ENCODE measurements around the gene CCDC138. TPM values are rescaled to one million over a fixed set of nuclear protein-coding genes. Genes with fewer than 3 reads are reported as not detected.
A peak's percentile ranks its signal among the peaks of the same experiment; 100 is the strongest.

CCDC138 gene
- total and polyA plus RNA-seq, 2 of the 13 experiments (the other 11 are each of a cell fraction or from before 2014, with no cell fraction given) = 5.6 to 32.5 TPM

DNA sequence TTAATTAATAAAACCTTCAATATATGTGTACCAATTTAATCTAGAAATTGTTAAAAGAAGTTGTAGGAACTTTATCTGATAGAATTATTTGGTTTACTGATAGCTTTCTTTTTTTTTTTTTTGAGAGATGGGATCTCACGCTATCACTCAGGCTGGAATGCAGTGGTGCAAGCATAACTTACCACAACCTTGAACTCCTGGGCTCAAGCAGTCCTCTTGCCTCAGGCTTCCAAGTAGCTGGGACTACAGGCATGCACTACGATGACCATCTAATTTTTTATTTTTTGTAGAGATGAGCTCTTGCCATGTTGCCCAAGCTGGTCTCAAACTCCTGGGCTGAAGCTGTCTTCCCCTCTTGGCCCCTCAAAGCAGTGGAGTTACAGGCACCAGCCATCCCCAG lies 66.8 kb downstream of the CCDC138 start:
- ChIA-PET POLR2A (no interaction called here), CTCF (ENCODE audit: low intra/inter-chr PET ratio, low total read pairs) (no interaction called here)
- no peak for TF ChIP-seq ZNF224 (CRISPR knock-in tag; IDR thresholded peaks at IDR 0.05)
- TF ChIP-seq ARID5B (CRISPR knock-in tag; IDR thresholded peaks at IDR 0.05) = 0 out of 2 replicates have a peak, but pooled peaks have one; percentile 12
- no peak for TF ChIP-seq GATAD2A (CRISPR knock-in tag; IDR thresholded peaks at IDR 0.05)
- TF ChIP-seq TIGD3 (CRISPR knock-in tag; IDR thresholded peaks at IDR 0.05; ENCODE audit: borderline replicate concordance) = no peak
- TF ChIP-seq ZBTB2 (CRISPR knock-in tag; IDR thresholded peaks at IDR 0.05; ENCODE audit: low read depth) = no peak
- TF ChIP-seq PRDM10 (CRISPR knock-in tag; IDR thresholded peaks at IDR 0.05; ENCODE audit: low read depth) = no peak
- TF ChIP-seq ZNF496 (CRISPR knock-in tag; IDR thresholded peaks at IDR 0.05; ENCODE audit: insufficient replicate concordance) = no peak
- TF ChIP-seq TEAD3 (CRISPR knock-in tag; optimal IDR thresholded peaks at IDR 0.05; ENCODE audit: borderline replicate concordance) = peak; percentile 50
- no peak for TF ChIP-seq HNF4A (CRISPR knock-in tag; IDR thresholded peaks at IDR 0.05)
- no peak for TF ChIP-seq ZMAT3 (CRISPR knock-in tag; conservative IDR thresholded peaks at IDR 0.05)
- no peak for TF ChIP-seq TBX2 (CRISPR knock-in tag; IDR thresholded peaks at IDR 0.05; ENCODE audit: borderline replicate concordance)
- TF ChIP-seq TOE1 (CRISPR knock-in tag; IDR thresholded peaks at IDR 0.05) = no peak
- TF ChIP-seq, protein P1, sequence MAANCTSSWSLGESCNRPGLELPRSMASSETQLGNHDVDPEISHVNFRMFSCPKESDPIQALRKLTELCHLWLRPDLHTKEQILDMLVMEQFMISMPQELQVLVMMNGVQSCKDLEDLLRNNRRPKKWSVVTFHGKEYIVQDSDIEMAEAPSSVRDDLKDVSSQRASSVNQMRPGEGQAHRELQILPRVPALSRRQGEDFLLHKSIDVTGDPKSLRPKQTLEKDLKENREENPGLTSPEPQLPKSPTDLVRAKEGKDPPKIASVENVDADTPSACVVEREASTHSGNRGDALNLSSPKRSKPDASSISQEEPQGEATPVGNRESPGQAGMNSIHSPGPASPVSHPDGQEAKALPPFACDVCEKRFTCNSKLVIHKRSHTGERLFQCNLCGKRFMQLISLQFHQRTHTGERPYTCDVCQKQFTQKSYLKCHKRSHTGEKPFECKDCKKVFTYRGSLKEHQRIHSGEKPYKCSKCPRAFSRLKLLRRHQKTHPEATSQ (CRISPR knock-in tag; IDR thresholded peaks at IDR 0.05; ENCODE audit: borderline replicate concordance) = no peak

More for the DNA sequence above, 66.8 kb downstream of the CCDC138 start:
- no peak overlapping the region for H3K9ac ChIP-seq (ENCODE audit: insufficient read depth, low read depth, low read length)
- no peaks in the 10 kb centered on the region for H3K4me1 ChIP-seq (ENCODE audit: insufficient read depth, low read length)
- no peak overlapping the region for H3K4me3 ChIP-seq (replicated peaks in 1 of 3; ENCODE audit: insufficient read depth in 1 of 3, low read depth in 2 of 3, low read length in 3 of 3)
- in situ Hi-C loops (cut with HindIII; ENCODE audit: extremely low pct_ligation_motif_present, low pct_unique_long_range_greater_than_20kb) = no loop called here
- ATAC-seq = peak; percentile 82
- intact Hi-C loops (cut with micrococcal nuclease; ENCODE audit: unreplicated experiment) = no loop called here
- no peaks in the 10 kb centered on the region for H3K79me2 ChIP-seq (ENCODE audit: insufficient read depth, low read length)
- peak; percentile 52 for DNase-seq (ENCODE audit: low spot score)
- no peak for FAIRE-seq
- 86% methylated on average over 2 of the region's 2 CpGs for WGBS (ENCODE audit: low lambda C conversion rate)
- no peaks in the 10 kb centered on the region for H3K9me3 ChIP-seq (ENCODE audit: low read length)
- H4K20me1 ChIP-seq (ENCODE audit: insufficient read depth, low read length) = no peaks in the 10 kb centered on the region
- H3K36me3 ChIP-seq (replicated peaks in 1 of 2; ENCODE audit: control insufficient read depth in 1 of 2, insufficient read depth in 2 of 2, low read length in 2 of 2) = peaks cover 8 to 26% of the 10 kb centered on the region in 2 experiments; a peak in 4 of 5 replicates
- H3K27me3 ChIP-seq (ENCODE audit: control insufficient read depth in 1 of 2, insufficient read depth in 2 of 2, low read length in 2 of 2) = no peaks in the 10 kb centered on the region; a peak in 1 of 5 replicates
- no TSS peak for BruUV-seq (replicated peaks)
- no peak overlapping the region for H2AFZ ChIP-seq (ENCODE audit: low read length)
- H3K4me2 ChIP-seq (ENCODE audit: low read depth, low read length) = no peak overlapping the region
- no peak overlapping the region for H3K27ac ChIP-seq (ENCODE audit: extremely low read length, insufficient read depth, low read length)

Measured in HepG2 (cell line).